Measurements from ENCODE around the gene MAP2K1. TPM values are rescaled to one million over a fixed set of nuclear protein-coding genes. Genes with fewer than 3 reads are reported as not detected.

The MAP2K1 gene
- total and polyA plus RNA-seq, 2 of the 4 experiments (the other 2 are of a cell fraction): 34.7 to 37.8 TPM

DNA sequence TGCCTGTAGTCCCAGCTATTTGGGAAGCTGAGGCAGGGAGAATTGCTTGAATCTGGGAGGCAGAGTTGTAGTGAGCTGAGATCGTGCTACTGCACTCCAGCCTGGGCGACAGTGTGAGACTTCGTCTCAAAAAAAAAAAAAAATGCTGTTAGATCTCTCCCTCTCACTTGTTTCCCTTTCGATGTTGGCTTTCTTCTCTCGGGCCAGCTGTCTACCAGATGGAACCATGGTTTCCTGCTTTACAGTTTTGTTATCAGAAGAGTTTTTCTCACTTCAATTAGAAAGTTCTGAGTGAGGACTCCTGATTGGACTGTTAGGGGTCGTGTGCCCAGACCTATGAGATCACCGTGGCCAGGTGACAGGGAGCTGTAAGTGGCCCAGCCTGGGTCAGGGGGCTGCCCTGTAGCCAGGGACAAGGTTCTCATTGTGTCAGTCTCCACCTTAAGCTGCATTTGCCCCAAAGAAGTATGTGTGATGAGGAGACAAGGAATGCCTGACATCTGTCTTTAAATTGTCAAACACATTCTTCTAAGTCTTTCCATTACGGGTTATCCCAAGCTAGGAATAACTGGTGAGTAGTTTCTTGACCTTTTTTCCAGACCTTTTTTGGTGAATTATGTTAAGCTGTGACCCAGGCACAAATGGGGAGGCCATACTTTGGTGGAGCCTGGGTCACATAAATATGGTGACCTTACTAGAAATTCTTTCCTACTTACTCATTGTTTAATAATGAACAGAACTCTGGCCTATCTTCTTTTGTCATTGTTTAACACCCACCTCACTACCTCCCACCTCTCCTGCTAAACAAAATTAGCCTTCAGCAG, 85.7 kb downstream of the MAP2K1 start (continued):
- TF ChIP-seq, protein P1, sequence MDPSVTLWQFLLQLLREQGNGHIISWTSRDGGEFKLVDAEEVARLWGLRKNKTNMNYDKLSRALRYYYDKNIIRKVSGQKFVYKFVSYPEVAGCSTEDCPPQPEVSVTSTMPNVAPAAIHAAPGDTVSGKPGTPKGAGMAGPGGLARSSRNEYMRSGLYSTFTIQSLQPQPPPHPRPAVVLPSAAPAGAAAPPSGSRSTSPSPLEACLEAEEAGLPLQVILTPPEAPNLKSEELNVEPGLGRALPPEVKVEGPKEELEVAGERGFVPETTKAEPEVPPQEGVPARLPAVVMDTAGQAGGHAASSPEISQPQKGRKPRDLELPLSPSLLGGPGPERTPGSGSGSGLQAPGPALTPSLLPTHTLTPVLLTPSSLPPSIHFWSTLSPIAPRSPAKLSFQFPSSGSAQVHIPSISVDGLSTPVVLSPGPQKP (IDR thresholded peaks at IDR 0.05; ENCODE audit: borderline replicate concordance, low read depth, low read length): no peak
- TF ChIP-seq FOS (IDR thresholded peaks at IDR 0.05; ENCODE audit: low read depth, low read length): no peak

DNA sequence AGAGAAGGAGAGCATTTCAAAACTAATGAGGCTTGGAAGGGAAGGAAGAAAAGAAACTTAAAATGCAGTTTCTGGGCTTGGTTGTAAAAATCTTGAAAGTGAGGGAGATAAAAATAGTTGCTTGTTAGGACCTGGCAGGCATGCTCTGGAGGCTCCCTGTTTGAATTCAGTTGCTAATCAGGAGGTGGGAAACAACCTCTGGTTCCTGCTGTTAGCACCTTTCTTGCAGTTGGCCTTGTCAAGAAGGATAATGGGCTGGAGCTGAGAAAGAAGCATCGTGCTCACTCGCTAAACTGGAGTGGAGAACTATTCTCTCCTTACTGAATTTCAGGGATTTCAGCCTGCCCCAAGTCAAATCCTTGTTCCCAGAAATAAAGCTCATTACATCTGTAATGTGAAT, 87.4 kb downstream of the MAP2K1 start:
- no peak overlapping the region for H4K91ac ChIP-seq (ENCODE audit: insufficient read depth, low read depth, low read length)
- H3K9ac ChIP-seq (ENCODE audit: low read depth, low read length): no peak overlapping the region
- H3K4me3 ChIP-seq (ENCODE audit: insufficient read depth, low read depth, low read length): no peak overlapping the region
- no CpG with 5 or more reads among the region's 2 CpGs for WGBS, 2 experiments (ENCODE audit: extremely low coverage in 2 of 2, insufficient read length in 1 of 2)
- H3K79me1 ChIP-seq (ENCODE audit: low read depth in 1 of 2, low read length in 2 of 2): peaks cover 25 to 46% of the 10 kb centered on the region in 2 experiments
- H3K23ac ChIP-seq (ENCODE audit: low read depth, low read length): no peak overlapping the region
- intact Hi-C loops (cut with micrococcal nuclease) (no loop called here), in situ Hi-C loops (cut with MboI; ENCODE audit: low sequenced_read_pairs) (no loop called here), dilution Hi-C loops (cut with HindIII; ENCODE audit: low sequenced_read_pairs, unreplicated experiment) (no loop called here)
- no TSS peak for BruUV-seq (replicated peaks)
- no peak overlapping the region for H2AK9ac ChIP-seq (replicated peaks; ENCODE audit: low read depth, low read length, poor library complexity)
- H3K9me3 ChIP-seq (ENCODE audit: control insufficient read depth, insufficient read depth, low read length): no peaks in the 10 kb centered on the region
- H3K18ac ChIP-seq (ENCODE audit: low read depth, low read length): no peak overlapping the region
- H4K5ac ChIP-seq (ENCODE audit: low read depth, low read length): no peak overlapping the region
- ATAC-seq (ENCODE audit: low read depth) (no peak), DNase-seq (no peak)
- no peak overlapping the region for H4K8ac ChIP-seq (ENCODE audit: low read depth in 2 of 2, low read length in 2 of 2)
- no peak overlapping the region for H3K56ac ChIP-seq (ENCODE audit: extremely low read depth, insufficient read depth, low read length)
- H3K36me3 ChIP-seq (ENCODE audit: control insufficient read depth, insufficient read depth, low read length): peaks cover 1% of the 10 kb centered on the region; the same call in 1 of the 2 replicates
- H2AK5ac ChIP-seq (ENCODE audit: low read depth, low read length): no peak overlapping the region
- no peak overlapping the region for H2BK20ac ChIP-seq (ENCODE audit: low read depth, low read length)
- no peak overlapping the region for H2BK15ac ChIP-seq (ENCODE audit: low read depth, low read length)
- no peaks in the 10 kb centered on the region for H3K27me3 ChIP-seq (ENCODE audit: control insufficient read depth, insufficient read depth, low read length)
- H3K4ac ChIP-seq (ENCODE audit: low read depth, low read length): no peak overlapping the region
- peaks cover 4% of the 10 kb centered on the region for H4K20me1 ChIP-seq (ENCODE audit: insufficient read depth, low read length)
- peaks cover 7% of the 10 kb centered on the region; the same call in 1 of the 2 replicates for H3K9me1 ChIP-seq (ENCODE audit: insufficient read depth, low read length)
- no peak overlapping the region for H3K4me2 ChIP-seq (ENCODE audit: low read depth, low read length)
- no peak overlapping the region for H2BK5ac ChIP-seq (ENCODE audit: low read depth, low read length, poor library complexity, severe bottlenecking)
- ChIA-PET CTCF (no interaction called here), POLR2A (ENCODE audit: unreplicated experiment) (no interaction called here)
- H3K4me1 ChIP-seq (ENCODE audit: control insufficient read depth, insufficient read depth, low read length): peaks cover 9% of the 10 kb centered on the region
- H3K27ac ChIP-seq (ENCODE audit: insufficient read depth, low read length): no peak overlapping the region
- H2BK120ac ChIP-seq (ENCODE audit: low read depth, low read length): no peak overlapping the region
- H2AFZ ChIP-seq (replicated peaks; ENCODE audit: low read length, poor library complexity): no peak overlapping the region
- H3K14ac ChIP-seq (replicated peaks; ENCODE audit: low read depth, low read length): no peak overlapping the region
- no peak for TF ChIP-seq CEBPB (IDR thresholded peaks at IDR 0.05; ENCODE audit: low read depth, low read length)
- TF ChIP-seq RAD21 (IDR thresholded peaks at IDR 0.05; ENCODE audit: low read length): no peak
- TF ChIP-seq, protein P1 (IDR thresholded peaks at IDR 0.05; ENCODE audit: borderline replicate concordance, low read depth, low read length): no peak
- TF ChIP-seq FOS (IDR thresholded peaks at IDR 0.05; ENCODE audit: low read depth, low read length): no peak
- no peak for TF ChIP-seq BHLHE40 (IDR thresholded peaks at IDR 0.05; ENCODE audit: low read depth, low read length)
- no peak for TF ChIP-seq MAZ (IDR thresholded peaks at IDR 0.05; ENCODE audit: borderline replicate concordance, low read depth, low read length)
- TF ChIP-seq, protein P2, sequence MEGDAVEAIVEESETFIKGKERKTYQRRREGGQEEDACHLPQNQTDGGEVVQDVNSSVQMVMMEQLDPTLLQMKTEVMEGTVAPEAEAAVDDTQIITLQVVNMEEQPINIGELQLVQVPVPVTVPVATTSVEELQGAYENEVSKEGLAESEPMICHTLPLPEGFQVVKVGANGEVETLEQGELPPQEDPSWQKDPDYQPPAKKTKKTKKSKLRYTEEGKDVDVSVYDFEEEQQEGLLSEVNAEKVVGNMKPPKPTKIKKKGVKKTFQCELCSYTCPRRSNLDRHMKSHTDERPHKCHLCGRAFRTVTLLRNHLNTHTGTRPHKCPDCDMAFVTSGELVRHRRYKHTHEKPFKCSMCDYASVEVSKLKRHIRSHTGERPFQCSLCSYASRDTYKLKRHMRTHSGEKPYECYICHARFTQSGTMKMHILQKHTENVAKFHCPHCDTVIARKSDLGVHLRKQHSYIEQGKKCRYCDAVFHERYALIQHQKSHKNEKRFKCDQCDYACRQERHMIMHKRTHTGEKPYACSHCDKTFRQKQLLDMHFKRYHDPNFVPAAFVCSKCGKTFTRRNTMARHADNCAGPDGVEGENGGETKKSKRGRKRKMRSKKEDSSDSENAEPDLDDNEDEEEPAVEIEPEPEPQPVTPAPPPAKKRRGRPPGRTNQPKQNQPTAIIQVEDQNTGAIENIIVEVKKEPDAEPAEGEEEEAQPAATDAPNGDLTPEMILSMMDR (conservative IDR thresholded peaks at IDR 0.05; ENCODE audit: low read depth, low read length): no peak
- no peak for TF ChIP-seq NFE2L2 (IDR thresholded peaks at IDR 0.05; ENCODE audit: low read depth, low read length)
- TF ChIP-seq MXI1 (IDR thresholded peaks at IDR 0.05; ENCODE audit: borderline replicate concordance, low read depth, low read length): no peak
- TF ChIP-seq SMC3 (IDR thresholded peaks at IDR 0.05; ENCODE audit: low read depth, low read length): no peak
- no peak for TF ChIP-seq RFX5 (IDR thresholded peaks at IDR 0.05; ENCODE audit: low read depth, low read length)

Measured in IMR-90 (cell line).